Liver (tissue), 9 donors: ENCODE measurements around the gene PPM1M. TPM values are rescaled to one million over a fixed set of nuclear protein-coding genes. Genes with fewer than 3 reads are reported as not detected.
A peak's percentile ranks its signal among the peaks of the same experiment; 100 is the strongest.

ENCODE experiments used
- DNase-seq: peaks from one replicate; pipeline ENCODE4 v3.0.0-alpha.2; 2017; ENCODE audit warnings: low spot score
- H3K27ac ChIP-seq, 2 donors: one replicate each; pipeline ENCODE4 v1.7.0; 2013; ENCODE audit warnings: inconsistent platforms in 2 of 2, low read length in 2 of 2, control low read depth in 1 of 2, low read depth in 1 of 2, mild to moderate bottlenecking in 1 of 2
- H3K27me3 ChIP-seq, 4 donors: one replicate each; pipeline versions ENCODE4 v1.6.1 to v1.7.0; 2013; ENCODE audit warnings: low read length in 3 of 4, inconsistent platforms in 1 of 4, mild to moderate bottlenecking in 1 of 4, moderate library complexity in 1 of 4; ENCODE audit not compliant: control insufficient read depth in 4 of 4, insufficient read depth in 4 of 4
- H3K36me3 ChIP-seq, 4 donors: one replicate each; pipeline versions ENCODE4 v1.6.1 to v1.7.0; 2013; ENCODE audit warnings: low read length in 3 of 4, mild to moderate bottlenecking in 3 of 4, low read depth in 1 of 4, moderate library complexity in 1 of 4; ENCODE audit not compliant: control insufficient read depth in 4 of 4, insufficient read depth in 3 of 4
- H3K4me1 ChIP-seq, 4 donors: one replicate each; pipeline versions ENCODE4 v1.6.1 to v1.7.0; 2013; ENCODE audit warnings: low read length in 3 of 4, mild to moderate bottlenecking in 3 of 4, moderate library complexity in 1 of 4; ENCODE audit not compliant: control insufficient read depth in 4 of 4, insufficient read depth in 4 of 4
- H3K4me3 ChIP-seq, 3 donors: one replicate each; pipeline versions ENCODE4 v1.6.1 to v1.7.0; 2013; ENCODE audit warnings: low read length in 3 of 3, control low read depth in 1 of 3, low read depth in 1 of 3, mild to moderate bottlenecking in 1 of 3
- H3K9ac ChIP-seq, 2 donors: one replicate each; pipeline ENCODE4 v1.7.0; 2013; ENCODE audit warnings: low read length in 2 of 2, mild to moderate bottlenecking in 2 of 2, moderate library complexity in 2 of 2, control low read depth in 1 of 2, low read depth in 1 of 2
- H3K9me3 ChIP-seq, 4 donors: one replicate each; pipeline versions ENCODE4 v1.6.1 to v1.7.0; 2013; ENCODE audit warnings: low read length in 3 of 4; ENCODE audit not compliant: control insufficient read depth in 4 of 4
- EGR1 ChIP-seq, 2 donors: IDR thresholded peaks; 2 replicates each; pipeline ENCODE4 v1.6.1; 2016 to 2018; ENCODE audit warnings: antibody characterized with exemption in 2 of 2, low read depth in 2 of 2
- FOXA1 ChIP-seq: IDR thresholded peaks from 2 replicates; pipeline ENCODE4 v1.6.1; 2016; ENCODE audit warnings: antibody characterized with exemption
- FOXA2 ChIP-seq: IDR thresholded peaks from 2 replicates; pipeline ENCODE4 v1.6.1; 2016; ENCODE audit warnings: antibody characterized with exemption
- GABPA ChIP-seq, 2 donors: IDR thresholded peaks in 1 of 2; conservative IDR thresholded peaks in 1 of 2; 2 replicates each; pipeline ENCODE4 v1.6.1; 2016; ENCODE audit warnings: antibody characterized with exemption in 2 of 2, mild to moderate bottlenecking in 1 of 2, moderate library complexity in 1 of 2
- HNF4A ChIP-seq, 2 donors: conservative IDR thresholded peaks; 2 replicates each; pipeline ENCODE4 v1.6.1; 2016; ENCODE audit warnings: antibody characterized with exemption in 2 of 2, mild to moderate bottlenecking in 2 of 2
- HNF4G ChIP-seq: IDR thresholded peaks from 2 replicates; pipeline ENCODE4 v1.6.1; 2016; ENCODE audit warnings: antibody characterized with exemption
- JUND ChIP-seq, 2 donors: IDR thresholded peaks; 2 replicates each; pipeline ENCODE4 v1.6.1; 2016; ENCODE audit warnings: antibody characterized with exemption in 2 of 2
- NR2F2 ChIP-seq: IDR thresholded peaks from 2 replicates; pipeline ENCODE4 v1.6.1; 2016; ENCODE audit warnings: antibody characterized with exemption
- RAD21 ChIP-seq, 2 donors: IDR thresholded peaks; 2 replicates each; pipeline ENCODE4 v1.6.1; 2016; ENCODE audit warnings: antibody characterized with exemption in 2 of 2, mild to moderate bottlenecking in 2 of 2
- REST ChIP-seq: IDR thresholded peaks from 2 replicates; pipeline ENCODE4 v1.6.1; 2016; ENCODE audit warnings: antibody characterized with exemption, mild to moderate bottlenecking
- RXRA ChIP-seq, 2 donors: IDR thresholded peaks; 2 replicates each; pipeline ENCODE4 v1.6.1; 2017 to 2018; ENCODE audit warnings: antibody characterized with exemption in 2 of 2, mild to moderate bottlenecking in 1 of 2
- SP1 ChIP-seq: IDR thresholded peaks from 2 replicates; pipeline ENCODE4 v1.6.1; 2018; ENCODE audit warnings: antibody characterized with exemption, mild to moderate bottlenecking
- TAF1 ChIP-seq: conservative IDR thresholded peaks from 2 replicates; pipeline ENCODE4 v1.6.1; 2016; ENCODE audit warnings: antibody characterized with exemption, mild to moderate bottlenecking
- YY1 ChIP-seq: IDR thresholded peaks from 2 replicates; pipeline ENCODE4 v1.6.1; 2016; ENCODE audit warnings: antibody characterized with exemption, mild to moderate bottlenecking
- ZBTB33 ChIP-seq: IDR thresholded peaks from 2 replicates; pipeline ENCODE4 v1.6.1; 2016; ENCODE audit warnings: antibody characterized with exemption
- WGBS: extraction: QIAGEN DNeasy Blood & Tissue Kit; methylation state at CpG from one replicate; pipeline ENCODE4 v1.1.7; 2013; 5-methylcytosine and 5-hydroxymethylcytosine counted together
- polyA plus RNA-seq, 2 donors: library from polyadenylated mRNA; stranded (reverse) in 1 of 2; unstranded in 1 of 2; fragments of 200-250 nt in 1 of 2; fragments of >200 nt in 1 of 2; fragmentation: Nextera tagmentation in 1 of 2; extraction: Ambion mirVana in 1 of 2; gene quantifications; one replicate each; pipeline versions ENCODE4 v1.2.1 to v1.2.3, GENCODE V29; 2013 to 2015
- total RNA-seq, 2 donors: library from RNA; depleted of rRNA; stranded (reverse); fragments of >200 nt; gene quantifications; one replicate each; pipeline ENCODE4 v1.2.3, GENCODE V29; 2014
- TF ChIP-seq, protein P1 (sequence below): fragments of 150-350 bp; IDR thresholded peaks from 2 replicates; pipeline ENCODE4 v1.5.1; 2017; ENCODE audit warnings: improper control_type of control experiment, low read depth, low read length; ENCODE audit not compliant: missing input control
- TF ChIP-seq, protein P2 (sequence below): IDR thresholded peaks from 2 replicates; pipeline ENCODE4 v1.6.1; 2016; ENCODE audit warnings: antibody characterized with exemption
- donor health status: healthy.
- donor health status: healthy.
- donor health status: healthy.
- donor health status: healthy.
- donor health status: healthy.

The PPM1M gene
- total and polyA plus RNA-seq, 4 donors = 2.8 to 5.5 (median 4.6) TPM

DNA sequence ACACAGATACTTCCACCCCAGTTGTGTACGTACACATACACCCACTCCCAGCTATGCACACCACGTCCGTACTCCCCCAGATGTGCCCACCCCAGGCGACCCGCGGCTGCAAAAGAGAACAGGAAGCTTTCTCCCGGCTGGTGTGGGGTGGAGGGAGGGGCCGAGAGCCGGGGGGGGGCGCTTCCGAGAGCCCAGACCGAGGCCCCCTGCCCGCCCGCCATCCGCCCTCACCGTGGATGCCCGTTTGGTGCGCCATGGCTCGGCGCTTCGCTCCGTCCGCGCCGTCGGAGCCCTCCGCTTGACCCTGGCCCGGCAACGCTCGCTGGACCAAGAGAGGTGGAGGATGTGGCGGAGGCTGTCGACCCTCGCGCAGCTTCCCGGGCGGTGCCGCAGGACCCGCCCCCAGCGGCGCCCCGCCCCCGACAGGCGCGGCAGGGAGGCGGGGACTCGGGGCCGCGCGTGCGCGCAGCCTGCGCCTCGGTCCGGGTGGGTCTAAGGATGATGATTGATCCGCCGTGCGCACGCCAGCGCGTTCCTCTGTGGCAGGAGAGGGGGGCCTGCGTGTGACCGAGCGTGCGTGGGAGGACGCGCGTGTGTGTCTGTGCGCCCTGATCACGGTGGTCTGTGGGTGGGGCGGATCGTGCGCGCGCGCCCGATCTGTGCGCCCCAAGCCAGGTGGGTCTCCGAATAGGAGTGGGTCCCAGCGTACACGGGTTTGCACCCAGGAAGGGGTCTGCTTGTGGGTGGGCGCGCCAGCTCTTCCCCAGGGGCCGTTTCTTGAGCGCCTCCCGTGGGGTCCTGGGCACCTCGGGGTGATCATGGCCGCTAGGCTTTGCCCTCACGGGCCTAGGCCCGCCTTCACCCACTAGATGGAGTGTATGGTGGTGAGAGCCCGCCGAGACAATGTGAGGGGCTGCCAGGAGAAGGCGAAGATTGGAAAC, 6.5 kb upstream of the PPM1M start, which contains the start of gene TWF2:
TWF2 (minus strand) TSS at position 398 of the 941 bp plus-strand sequence; CDS start at position 256, 142 bp downstream.
- TF ChIP-seq EGR1 (IDR thresholded peaks at IDR 0.05; ENCODE audit: low read depth in 2 of 2) = no peak
- TF ChIP-seq RAD21 (IDR thresholded peaks at IDR 0.05) = peak; percentile 11 to 48
- TF ChIP-seq YY1 = peak; percentile 75
- TF ChIP-seq JUND (IDR thresholded peaks at IDR 0.05) = no peak
- no peak for TF ChIP-seq FOXA1
- TF ChIP-seq, protein P1, sequence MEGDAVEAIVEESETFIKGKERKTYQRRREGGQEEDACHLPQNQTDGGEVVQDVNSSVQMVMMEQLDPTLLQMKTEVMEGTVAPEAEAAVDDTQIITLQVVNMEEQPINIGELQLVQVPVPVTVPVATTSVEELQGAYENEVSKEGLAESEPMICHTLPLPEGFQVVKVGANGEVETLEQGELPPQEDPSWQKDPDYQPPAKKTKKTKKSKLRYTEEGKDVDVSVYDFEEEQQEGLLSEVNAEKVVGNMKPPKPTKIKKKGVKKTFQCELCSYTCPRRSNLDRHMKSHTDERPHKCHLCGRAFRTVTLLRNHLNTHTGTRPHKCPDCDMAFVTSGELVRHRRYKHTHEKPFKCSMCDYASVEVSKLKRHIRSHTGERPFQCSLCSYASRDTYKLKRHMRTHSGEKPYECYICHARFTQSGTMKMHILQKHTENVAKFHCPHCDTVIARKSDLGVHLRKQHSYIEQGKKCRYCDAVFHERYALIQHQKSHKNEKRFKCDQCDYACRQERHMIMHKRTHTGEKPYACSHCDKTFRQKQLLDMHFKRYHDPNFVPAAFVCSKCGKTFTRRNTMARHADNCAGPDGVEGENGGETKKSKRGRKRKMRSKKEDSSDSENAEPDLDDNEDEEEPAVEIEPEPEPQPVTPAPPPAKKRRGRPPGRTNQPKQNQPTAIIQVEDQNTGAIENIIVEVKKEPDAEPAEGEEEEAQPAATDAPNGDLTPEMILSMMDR = peak; percentile 15
- TF ChIP-seq SP1 = no peak
- no peak for TF ChIP-seq ZBTB33
- no peak for TF ChIP-seq FOXA2
- TF ChIP-seq TAF1 = no peak
- Histone ChIP-seq H3K9ac (peak within 1 kb of the TSS; percentile 29 to 55), H3K36me3 (no peaks in the 10 kb centered on the region), H3K27ac (peak within 1 kb of the TSS; percentile 88 to 90), H3K27me3 (no peaks in the 10 kb centered on the region), H3K9me3 (no peaks in the 10 kb centered on the region), H3K4me1 (peaks cover 15 to 60% (median 40%) of the 10 kb centered on the region in 4 donors), H3K4me3 (peak within 1 kb of the TSS; percentile 65 to 82 (median 72))
- peak; percentile 81 for DNase-seq
- 1% methylated on average over 92 of the region's 92 CpGs for WGBS

- no peak overlapping the region for H3K4me3 ChIP-seq
- no peak overlapping the region for H3K9ac ChIP-seq
- H3K27ac ChIP-seq = peak overlapping the region; percentile 47
- no peaks in the 10 kb centered on the region for H3K9me3 ChIP-seq
- H3K27me3 ChIP-seq = no peaks in the 10 kb centered on the region
- DNase-seq = no peak
- H3K36me3 ChIP-seq = no peaks in the 10 kb centered on the region
- H3K4me1 ChIP-seq = peaks cover 11 to 52% (median 29%) of the 10 kb centered on the region in 4 donors
- 100% methylated on average over 1 of the region's 1 CpG for WGBS
- TF ChIP-seq YY1 (no peak), SP1 (peak; percentile 44), REST (peak; percentile 12), EGR1 (IDR thresholded peaks at IDR 0.05; ENCODE audit: low read depth in 2 of 2) (no peak), JUND (IDR thresholded peaks at IDR 0.05) (peak in 1 of 2 donors; percentile 90), NR2F2 (peak; percentile 17), RXRA (IDR thresholded peaks at IDR 0.05) (peak in 1 of 2 donors; percentile 43), FOXA1 (no peak), FOXA2 (peak; percentile 39), HNF4G (no peak), HNF4A (conservative IDR thresholded peaks at IDR 0.05) (peak; percentile 24 to 51), TAF1 (no peak), RAD21 (IDR thresholded peaks at IDR 0.05) (peak in 1 of 2 donors; percentile 17), GABPA (IDR thresholded peaks at IDR 0.05 in 1 of 2, conservative IDR thresholded peaks at IDR 0.05 in 1 of 2) (no peak), ZBTB33 (no peak)
- TF ChIP-seq, protein P2, sequence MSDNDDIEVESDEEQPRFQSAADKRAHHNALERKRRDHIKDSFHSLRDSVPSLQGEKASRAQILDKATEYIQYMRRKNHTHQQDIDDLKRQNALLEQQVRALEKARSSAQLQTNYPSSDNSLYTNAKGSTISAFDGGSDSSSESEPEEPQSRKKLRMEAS = no peak
Observed at GRCh38 chr3:52240059-52240885, 5.3 kb upstream of the PPM1M start.
